IMR-90 (cell line): Measurements from ENCODE around the gene SGK1. TPM values are rescaled to one million over a fixed set of nuclear protein-coding genes. Genes with fewer than 3 reads are reported as not detected.

Experiments
- ATAC-seq: fragments of 200-7000 bp; cut with Tn5 transposase; 2 replicates; pipeline ENCODE4 v1.9.1; 2020; ENCODE audit warnings: low read depth, mild to moderate bottlenecking, moderate library complexity
- BruUV-seq: library from RNA; stranded (reverse); fragments of 400-500 nt; replicated peaks from 2 replicates; lab custom pipeline; 2021; lab: Mats Ljungman, UMichigan
- CTCF ChIA-PET: fragments of 300-600 bp; formaldehyde crosslinking; extraction: SDS; loops from one replicate; lab custom pipeline; 2021; ENCODE audit warnings: antibody characterized with exemption; lab: Yijun Ruan, JAX
- POLR2A ChIA-PET: fragments of 300-600 bp; sonication (Branson Sonifier 250); formaldehyde crosslinking; loops from one replicate; lab custom pipeline; 2022; ENCODE audit warnings: antibody characterized with exemption; ENCODE audit not compliant: unreplicated experiment; lab: Charles Lee
- DNase-seq: peaks from one replicate; pipeline ENCODE4 v3.0.0; 2013
- H2AFZ ChIP-seq: replicated peaks from 2 replicates; pipeline ENCODE3; 2013; ENCODE audit warnings: low read length, mild to moderate bottlenecking; ENCODE audit not compliant: poor library complexity
- H2AK5ac ChIP-seq: 2 replicates; pipeline ENCODE4 v1.6.1; 2013; ENCODE audit warnings: low read depth, low read length, inconsistent platforms
- H2AK9ac ChIP-seq: replicated peaks from 2 replicates; pipeline ENCODE3; 2013; ENCODE audit warnings: mild to moderate bottlenecking, low read depth, low read length, moderate library complexity; ENCODE audit not compliant: poor library complexity
- H2BK120ac ChIP-seq: 2 replicates; pipeline ENCODE4 v1.6.1; 2013; ENCODE audit warnings: low read depth, low read length, inconsistent platforms
- H2BK15ac ChIP-seq: 3 replicates; pipeline ENCODE4 v1.6.1; 2013; ENCODE audit warnings: low read depth, low read length, inconsistent platforms
- H2BK20ac ChIP-seq: 2 replicates; pipeline ENCODE4 v1.6.1; 2013; ENCODE audit warnings: low read depth, mild to moderate bottlenecking, inconsistent platforms, low read length, moderate library complexity
- H2BK5ac ChIP-seq: 2 replicates; pipeline ENCODE4 v1.6.1; 2013; ENCODE audit warnings: mild to moderate bottlenecking, low read depth, low read length, inconsistent platforms; ENCODE audit not compliant: poor library complexity, severe bottlenecking
- H3K14ac ChIP-seq: replicated peaks from 2 replicates; pipeline ENCODE4 v1.6.1; 2013; ENCODE audit warnings: low read depth, low read length, inconsistent platforms
- H3K18ac ChIP-seq: 2 replicates; pipeline ENCODE4 v1.6.1; 2013; ENCODE audit warnings: low read depth, low read length, control low read depth
- H3K23ac ChIP-seq: 2 replicates; pipeline ENCODE4 v1.6.1; 2013; ENCODE audit warnings: low read depth, low read length, inconsistent platforms
- H3K27ac ChIP-seq: 2 replicates; pipeline ENCODE4 v1.5.1; 2013; ENCODE audit warnings: mild to moderate bottlenecking, control low read depth, low read length; ENCODE audit not compliant: insufficient read depth
- H3K27me3 ChIP-seq: 2 replicates; pipeline ENCODE4 v1.6.1; 2013; ENCODE audit warnings: low read length; ENCODE audit not compliant: control insufficient read depth, insufficient read depth
- H3K36me3 ChIP-seq: 2 replicates; pipeline ENCODE4 v1.6.1; 2013; ENCODE audit warnings: low read length, mixed read lengths; ENCODE audit not compliant: control insufficient read depth, insufficient read depth
- H3K4ac ChIP-seq: 2 replicates; pipeline ENCODE4 v1.6.1; 2013; ENCODE audit warnings: low read depth, low read length, inconsistent platforms
- H3K4me1 ChIP-seq: 2 replicates; pipeline ENCODE4 v1.6.1; 2013; ENCODE audit warnings: low read length, mixed read lengths; ENCODE audit not compliant: control insufficient read depth, insufficient read depth
- H3K4me2 ChIP-seq: 2 replicates; pipeline ENCODE4 v1.6.1; 2013; ENCODE audit warnings: low read depth, mild to moderate bottlenecking, control low read depth, low read length, moderate library complexity
- H3K4me3 ChIP-seq: 2 replicates; pipeline ENCODE4 v1.5.1; 2013; ENCODE audit warnings: low read depth, mild to moderate bottlenecking, control low read depth, low read length, moderate library complexity; ENCODE audit not compliant: insufficient read depth
- H3K56ac ChIP-seq: 2 replicates; pipeline ENCODE4 v1.6.1; 2013; ENCODE audit warnings: low read length, inconsistent platforms; ENCODE audit not compliant: insufficient read depth; ENCODE audit errors: extremely low read depth
- H3K79me1 ChIP-seq, 2 experiments: 2 replicates each; pipeline ENCODE4 v1.6.1; 2013; ENCODE audit warnings: low read length in 2 of 2, inconsistent platforms in 1 of 2, low read depth in 1 of 2
- H3K9ac ChIP-seq: 2 replicates; pipeline ENCODE4 v1.6.1; 2013; ENCODE audit warnings: low read depth, low read length, control low read depth
- H3K9me1 ChIP-seq: 2 replicates; pipeline ENCODE4 v1.6.1; 2013; ENCODE audit warnings: low read length, inconsistent platforms; ENCODE audit not compliant: insufficient read depth
- H3K9me3 ChIP-seq: 2 replicates; pipeline ENCODE4 v1.6.1; 2013; ENCODE audit warnings: low read length; ENCODE audit not compliant: control insufficient read depth, insufficient read depth
- H4K20me1 ChIP-seq: 2 replicates; pipeline ENCODE4 v1.6.1; 2013; ENCODE audit warnings: low read length, inconsistent platforms; ENCODE audit not compliant: insufficient read depth
- H4K5ac ChIP-seq: 2 replicates; pipeline ENCODE4 v1.6.1; 2013; ENCODE audit warnings: mild to moderate bottlenecking, low read depth, low read length, control low read depth
- H4K8ac ChIP-seq, 2 experiments: 2 replicates each; pipeline ENCODE4 v1.6.1; 2013; ENCODE audit warnings: low read depth in 2 of 2, low read length in 2 of 2, control low read depth in 1 of 2, inconsistent platforms in 1 of 2
- H4K91ac ChIP-seq: 2 replicates; pipeline ENCODE4 v1.6.1; 2013; ENCODE audit warnings: low read depth, low read length, inconsistent platforms; ENCODE audit not compliant: insufficient read depth
- MAFK ChIP-seq: IDR thresholded peaks from 2 replicates; pipeline ENCODE4 v1.6.1; 2012; ENCODE audit warnings: low read depth, low read length, improper control_type of control experiment
- RAD21 ChIP-seq: IDR thresholded peaks from 2 replicates; pipeline ENCODE4 v1.6.1; 2012; ENCODE audit warnings: low read length, improper control_type of control experiment
- dilution Hi-C: fragments of 300-500 bp; cut with HindIII; formaldehyde crosslinking; loops from one replicate; pipeline ENCODE4 v1.14.3; 2018; ENCODE audit warnings: low sequenced_read_pairs; ENCODE audit not compliant: unreplicated experiment
- in situ Hi-C: fragments of 300-500 bp; cut with MboI; formaldehyde crosslinking; loops from 3 replicates; pipeline ENCODE4 v1.14.3; 2019; ENCODE audit warnings: low sequenced_read_pairs, inconsistent platforms, mixed read lengths
- intact Hi-C: fragments of 100-400 bp; cut with micrococcal nuclease; formaldehyde crosslinking; loops from 2 replicates; pipeline ENCODE4 v1.10.0; 2022
- microRNA-seq, 2 experiments: library from miRNA; stranded (forward) in 1 of 2; unstranded in 1 of 2; fragments of 10-50 nt in 1 of 2; fragments of <30 nt in 1 of 2; gene quantifications in 1 of 2; microRNA quantifications in 1 of 2; one replicate each; pipeline versions ENCODE3 to v1.1.0; 2013 to 2020; ENCODE audit not compliant: insufficient read depth in 1 of 2, insufficient read length in 1 of 2, unreplicated experiment in 1 of 2
- polyA plus RNA-seq, 3 experiments: library from polyadenylated mRNA; depleted of rRNA; stranded (reverse); fragments of >200 nt; gene quantifications; 2 replicates each; pipeline ENCODE4 v1.2.3, GENCODE V29; 2012; ENCODE audit warnings: low replicate concordance in 1 of 3
- small RNA-seq, 5 experiments: library from RNA; depleted of rRNA; stranded (forward); fragments of <200 nt; gene quantifications; one replicate each; pipeline ENCODE3, GENCODE V24; 2012
- total RNA-seq: library from RNA; depleted of rRNA; stranded (reverse); fragments of >200 nt; gene quantifications from 2 replicates; pipeline ENCODE4 v1.2.3, GENCODE V29; 2012
- TF ChIP-seq, protein P1 (sequence below): conservative IDR thresholded peaks from 2 replicates; pipeline ENCODE4 v1.5.1; 2012; ENCODE audit warnings: mild to moderate bottlenecking, low read depth, low read length, improper control_type of control experiment

Gene SGK1
- total and polyA plus RNA-seq, 2 of the 4 experiments (the other 2 are of a cell fraction): 121 to 255 TPM

- Histone ChIP-seq H2AK9ac (no peak overlapping the region), H4K8ac (no peak overlapping the region)
- no peak for ATAC-seq
Observed at GRCh38 chr6:134119486-134119885, 198.4 kb downstream of the SGK1 start.

More at GRCh38 chr6:134119486-134119885, 198.4 kb downstream of the SGK1 start:
- no peak overlapping the region for H3K4me2 ChIP-seq
- H2AK5ac ChIP-seq: no peak overlapping the region
- no peak overlapping the region for H3K9ac ChIP-seq
- H2BK120ac ChIP-seq: no peak overlapping the region
- no peak overlapping the region for H2AFZ ChIP-seq
- no peak overlapping the region for H2BK5ac ChIP-seq
- H2BK20ac ChIP-seq: no peak overlapping the region
- TF ChIP-seq, protein P1, sequence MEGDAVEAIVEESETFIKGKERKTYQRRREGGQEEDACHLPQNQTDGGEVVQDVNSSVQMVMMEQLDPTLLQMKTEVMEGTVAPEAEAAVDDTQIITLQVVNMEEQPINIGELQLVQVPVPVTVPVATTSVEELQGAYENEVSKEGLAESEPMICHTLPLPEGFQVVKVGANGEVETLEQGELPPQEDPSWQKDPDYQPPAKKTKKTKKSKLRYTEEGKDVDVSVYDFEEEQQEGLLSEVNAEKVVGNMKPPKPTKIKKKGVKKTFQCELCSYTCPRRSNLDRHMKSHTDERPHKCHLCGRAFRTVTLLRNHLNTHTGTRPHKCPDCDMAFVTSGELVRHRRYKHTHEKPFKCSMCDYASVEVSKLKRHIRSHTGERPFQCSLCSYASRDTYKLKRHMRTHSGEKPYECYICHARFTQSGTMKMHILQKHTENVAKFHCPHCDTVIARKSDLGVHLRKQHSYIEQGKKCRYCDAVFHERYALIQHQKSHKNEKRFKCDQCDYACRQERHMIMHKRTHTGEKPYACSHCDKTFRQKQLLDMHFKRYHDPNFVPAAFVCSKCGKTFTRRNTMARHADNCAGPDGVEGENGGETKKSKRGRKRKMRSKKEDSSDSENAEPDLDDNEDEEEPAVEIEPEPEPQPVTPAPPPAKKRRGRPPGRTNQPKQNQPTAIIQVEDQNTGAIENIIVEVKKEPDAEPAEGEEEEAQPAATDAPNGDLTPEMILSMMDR: no peak
- no peak for TF ChIP-seq MAFK
- no peak for TF ChIP-seq RAD21
- no peak overlapping the region for H3K23ac ChIP-seq
- H3K4ac ChIP-seq: no peak overlapping the region
- H3K27me3 ChIP-seq: no peaks in the 10 kb centered on the region
- peaks cover 4% of the 10 kb centered on the region for H3K4me1 ChIP-seq
- ChIA-PET POLR2A (no interaction called here), CTCF (no interaction called here)
- no TSS peak for BruUV-seq
- no peaks in the 10 kb centered on the region for H3K9me3 ChIP-seq
- intact Hi-C loops: no loop called here
- H3K27ac ChIP-seq: no peak overlapping the region
- no peaks in the 10 kb centered on the region for H4K20me1 ChIP-seq
- in situ Hi-C loops: no loop called here
- H2BK15ac ChIP-seq: no peak overlapping the region
- H4K91ac ChIP-seq: no peak overlapping the region
- H3K79me1 ChIP-seq: no peaks in the 10 kb centered on the region
- H3K18ac ChIP-seq: no peak overlapping the region
- no peaks in the 10 kb centered on the region; the same call in 1 of the 2 replicates for H3K9me1 ChIP-seq
- no peak for DNase-seq
- dilution Hi-C loops: no loop called here
- H3K36me3 ChIP-seq: no peaks in the 10 kb centered on the region
- H4K5ac ChIP-seq: no peak overlapping the region
- no peak overlapping the region for H3K56ac ChIP-seq
- no peak overlapping the region for H3K4me3 ChIP-seq
- no peak overlapping the region for H3K14ac ChIP-seq

Small RNA genes lying within 50 kb of the gene (microRNA-seq; reads per million reads assigned to microRNA genes)
- not detected for gene RF00019 (ENCODE audit: insufficient read depth, insufficient read length)
- not detected for gene RN7SL408P (ENCODE audit: insufficient read depth, insufficient read length)
- gene RNA5SP218 (ENCODE audit: insufficient read depth, insufficient read length): not detected
- not detected for gene RPS29P32 (ENCODE audit: insufficient read depth, insufficient read length)

Small RNA genes lying within 50 kb of the gene (small RNA-seq; reads per million reads assigned to genes)
- gene RF00019: 0 reads per million in 5 experiments
- gene RN7SL408P: 0 to 0.17 (median 0) reads per million in 5 experiments
- gene RNA5SP218: 0 to 0.61 (median 0.04) reads per million in 5 experiments
- gene RPS29P32: 0 reads per million in 5 experiments
